HepG2 (cell line): ENCODE measurements around the gene ZMYND19. TPM values are rescaled to one million over a fixed set of nuclear protein-coding genes. Genes with fewer than 3 reads are reported as not detected.

ENCODE experiments used
- GTF2F1 ChIP-seq: fragments of 150-350 bp; IDR thresholded peaks from 2 replicates; pipeline ENCODE4 v1.6.1; 2014; ENCODE audit warnings: low read length
- HMG20A ChIP-seq: IDR thresholded peaks from 2 replicates; pipeline ENCODE4 v1.6.1; 2016; ENCODE audit warnings: borderline replicate concordance
- HNRNPLL ChIP-seq: fragments of 200-400 bp; formaldehyde crosslinking; IDR thresholded peaks from 2 replicates; pipeline ENCODE4 v1.6.1; 2017; ENCODE audit warnings: mild to moderate bottlenecking, low read depth, low read length; ENCODE audit not compliant: poor library complexity, severe bottlenecking
- KLF6 ChIP-seq: IDR thresholded peaks from 2 replicates; pipeline ENCODE4 v1.8.0; 2016; ENCODE audit warnings: missing biosample characterization, missing genetic modification reagents
- NCOA2 ChIP-seq: sonication (generic); formaldehyde crosslinking; IDR thresholded peaks from 2 replicates; pipeline ENCODE4 v1.8.0; 2022; ENCODE audit warnings: inconsistent platforms
- POLR2AphosphoS5 ChIP-seq: IDR thresholded peaks from 2 replicates; pipeline ENCODE4 v1.6.1; 2012; ENCODE audit warnings: low read depth, low read length
- POLR2G ChIP-seq: fragments of 200-400 bp; formaldehyde crosslinking; IDR thresholded peaks from 2 replicates; pipeline ENCODE4 v1.6.1; 2018; ENCODE audit warnings: mild to moderate bottlenecking, low read depth, low read length, moderate library complexity
- TAF1 ChIP-seq: sonication (generic); formaldehyde crosslinking; IDR thresholded peaks from 2 replicates; pipeline ENCODE4 v1.4.0; 2020; ENCODE audit warnings: missing genetic modification reagents
- ZBTB38 ChIP-seq: sonication (generic); formaldehyde crosslinking; IDR thresholded peaks from 2 replicates; pipeline ENCODE4 v1.5.1; 2020; ENCODE audit warnings: mild to moderate bottlenecking, missing genetic modification reagents
- ZNF563 ChIP-seq: sonication (generic); formaldehyde crosslinking; IDR thresholded peaks from 2 replicates; pipeline ENCODE4 v1.8.0; 2022; ENCODE audit warnings: mild to moderate bottlenecking, moderate library complexity, missing genetic modification reagents
- ZNF572 ChIP-seq: sonication (generic); formaldehyde crosslinking; IDR thresholded peaks from 2 replicates; pipeline ENCODE4 v1.5.1; 2020; ENCODE audit warnings: mild to moderate bottlenecking, missing genetic modification reagents
- ZNF883 ChIP-seq: sonication (generic); formaldehyde crosslinking; IDR thresholded peaks from 2 replicates; pipeline ENCODE4 v1.5.1; 2020; ENCODE audit warnings: mild to moderate bottlenecking, missing genetic modification reagents; ENCODE audit errors: not compliant biosample characterization
- ZSCAN29 ChIP-seq: sonication (generic); formaldehyde crosslinking; conservative IDR thresholded peaks from 2 replicates; pipeline ENCODE4 v1.4.0; 2020; ENCODE audit warnings: mild to moderate bottlenecking, missing genetic modification reagents
- polyA plus RNA-seq, 8 experiments: library from polyadenylated mRNA; depleted of rRNA in 3 of 8; stranded (reverse) in 7 of 8; unstranded in 1 of 8; fragments of >200 nt; fragmentation: Illumina TruSeq in 4 of 8; extraction: Trizol in 4 of 8; gene quantifications; 2 replicates each; pipeline versions ENCODE4 v1.2.1 to v1.2.3, GENCODE V29; 2011 to 2016; ENCODE audit warnings: low read depth in 4 of 8, missing spikeins in 1 of 8, mixed read lengths in 1 of 8; ENCODE audit not compliant: insufficient read depth in 1 of 8
- total RNA-seq, 5 experiments: library from RNA; depleted of rRNA; stranded (reverse); fragments of >200 nt; fragmentation: Illumina TruSeq; extraction: Trizol; gene quantifications; 2 replicates each; pipeline ENCODE4 v1.2.3, GENCODE V29; 2016; ENCODE audit warnings: low read depth in 1 of 5
- TF ChIP-seq, protein P1 (sequence below): sonication (generic); formaldehyde crosslinking; IDR thresholded peaks from 2 replicates; pipeline ENCODE4 v1.4.0; 2020; ENCODE audit warnings: missing genetic modification reagents
- TF ChIP-seq, protein P2 (sequence below): sonication (generic); formaldehyde crosslinking; IDR thresholded peaks from 2 replicates; pipeline ENCODE4 v1.4.0; 2020; ENCODE audit warnings: low read depth, missing genetic modification reagents
- TF ChIP-seq, protein P3 (sequence below): sonication (generic); formaldehyde crosslinking; IDR thresholded peaks from 2 replicates; pipeline ENCODE4 v1.5.1; 2020; ENCODE audit warnings: mild to moderate bottlenecking, missing genetic modification reagents, moderate library complexity

Gene ZMYND19
- total and polyA plus RNA-seq, 2 of the 13 experiments (the other 11 are each of a cell fraction or from before 2014, with no cell fraction given): 21.3 to 38.7 TPM

DNA sequence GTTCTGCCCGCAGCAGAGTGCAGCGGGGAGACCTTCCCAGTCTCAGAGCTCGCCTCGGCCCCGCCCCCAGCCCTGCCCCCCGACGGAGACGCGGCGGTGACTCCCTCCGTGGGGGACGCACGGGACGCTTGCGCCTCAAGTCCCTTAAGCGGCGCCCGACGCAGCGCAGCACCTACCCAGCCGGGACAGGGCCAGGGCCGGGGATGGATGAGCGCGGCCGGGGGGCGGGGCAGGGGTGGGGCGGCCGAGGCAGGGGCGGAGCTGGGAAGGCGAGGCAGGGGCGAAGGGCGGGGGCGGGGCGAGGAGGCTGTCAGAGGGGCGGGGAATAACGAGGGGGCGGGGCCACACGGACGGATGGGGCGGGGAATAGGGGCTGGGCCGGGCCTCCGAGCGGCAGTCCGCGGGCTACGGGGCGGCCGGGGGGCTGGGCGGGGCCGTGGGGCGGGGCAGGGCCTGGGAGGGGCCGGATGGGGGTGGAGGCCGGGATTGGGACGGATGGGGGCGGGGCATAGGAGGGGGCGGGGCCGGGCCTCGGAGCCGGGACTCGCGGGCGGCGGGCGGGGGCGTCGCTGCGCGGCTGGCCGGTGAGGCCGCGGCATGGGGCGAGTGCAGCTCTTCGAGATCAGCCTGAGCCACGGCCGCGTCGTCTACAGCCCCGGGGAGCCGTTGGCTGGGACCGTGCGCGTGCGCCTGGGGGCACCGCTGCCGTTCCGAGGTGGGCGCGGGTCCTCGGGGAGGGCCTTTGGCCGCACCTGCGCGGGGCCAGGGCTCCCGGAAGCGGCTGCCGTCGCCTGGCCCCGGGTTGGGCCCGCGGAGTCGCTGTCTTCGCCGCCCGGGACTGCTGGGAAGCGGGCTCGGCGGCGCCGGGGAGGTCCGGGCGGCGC is 15.1 kb upstream of the ZMYND19 start, which contains the start of gene ARRDC1 (continued):
- peak; percentile 58 for TF ChIP-seq ZNF883 (CRISPR knock-in tag)
- TF ChIP-seq HNRNPLL: peak; percentile 87
- TF ChIP-seq NCOA2 (CRISPR knock-in tag): no peak; the same call in 1 of the 2 replicates
- TF ChIP-seq ZBTB38: peak; percentile 32; the same call in 1 of the 2 replicates
- TF ChIP-seq ZNF572 (CRISPR knock-in tag): no peak
- TF ChIP-seq, protein P1, sequence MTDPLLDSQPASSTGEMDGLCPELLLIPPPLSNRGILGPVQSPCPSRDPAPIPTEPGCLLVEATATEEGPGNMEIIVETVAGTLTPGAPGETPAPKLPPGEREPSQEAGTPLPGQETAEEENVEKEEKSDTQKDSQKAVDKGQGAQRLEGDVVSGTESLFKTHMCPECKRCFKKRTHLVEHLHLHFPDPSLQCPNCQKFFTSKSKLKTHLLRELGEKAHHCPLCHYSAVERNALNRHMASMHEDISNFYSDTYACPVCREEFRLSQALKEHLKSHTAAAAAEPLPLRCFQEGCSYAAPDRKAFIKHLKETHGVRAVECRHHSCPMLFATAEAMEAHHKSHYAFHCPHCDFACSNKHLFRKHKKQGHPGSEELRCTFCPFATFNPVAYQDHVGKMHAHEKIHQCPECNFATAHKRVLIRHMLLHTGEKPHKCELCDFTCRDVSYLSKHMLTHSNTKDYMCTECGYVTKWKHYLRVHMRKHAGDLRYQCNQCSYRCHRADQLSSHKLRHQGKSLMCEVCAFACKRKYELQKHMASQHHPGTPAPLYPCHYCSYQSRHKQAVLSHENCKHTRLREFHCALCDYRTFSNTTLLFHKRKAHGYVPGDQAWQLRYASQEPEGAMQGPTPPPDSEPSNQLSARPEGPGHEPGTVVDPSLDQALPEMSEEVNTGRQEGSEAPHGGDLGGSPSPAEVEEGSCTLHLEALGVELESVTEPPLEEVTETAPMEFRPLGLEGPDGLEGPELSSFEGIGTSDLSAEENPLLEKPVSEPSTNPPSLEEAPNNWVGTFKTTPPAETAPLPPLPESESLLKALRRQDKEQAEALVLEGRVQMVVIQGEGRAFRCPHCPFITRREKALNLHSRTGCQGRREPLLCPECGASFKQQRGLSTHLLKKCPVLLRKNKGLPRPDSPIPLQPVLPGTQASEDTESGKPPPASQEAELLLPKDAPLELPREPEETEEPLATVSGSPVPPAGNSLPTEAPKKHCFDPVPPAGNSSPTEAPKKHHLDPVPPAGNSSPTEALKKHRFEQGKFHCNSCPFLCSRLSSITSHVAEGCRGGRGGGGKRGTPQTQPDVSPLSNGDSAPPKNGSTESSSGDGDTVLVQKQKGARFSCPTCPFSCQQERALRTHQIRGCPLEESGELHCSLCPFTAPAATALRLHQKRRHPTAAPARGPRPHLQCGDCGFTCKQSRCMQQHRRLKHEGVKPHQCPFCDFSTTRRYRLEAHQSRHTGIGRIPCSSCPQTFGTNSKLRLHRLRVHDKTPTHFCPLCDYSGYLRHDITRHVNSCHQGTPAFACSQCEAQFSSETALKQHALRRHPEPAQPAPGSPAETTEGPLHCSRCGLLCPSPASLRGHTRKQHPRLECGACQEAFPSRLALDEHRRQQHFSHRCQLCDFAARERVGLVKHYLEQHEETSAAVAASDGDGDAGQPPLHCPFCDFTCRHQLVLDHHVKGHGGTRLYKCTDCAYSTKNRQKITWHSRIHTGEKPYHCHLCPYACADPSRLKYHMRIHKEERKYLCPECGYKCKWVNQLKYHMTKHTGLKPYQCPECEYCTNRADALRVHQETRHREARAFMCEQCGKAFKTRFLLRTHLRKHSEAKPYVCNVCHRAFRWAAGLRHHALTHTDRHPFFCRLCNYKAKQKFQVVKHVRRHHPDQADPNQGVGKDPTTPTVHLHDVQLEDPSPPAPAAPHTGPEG (CRISPR knock-in tag): 0 out of 2 replicates have a peak, but pooled peaks have one; percentile 58
- TF ChIP-seq, protein P2, sequence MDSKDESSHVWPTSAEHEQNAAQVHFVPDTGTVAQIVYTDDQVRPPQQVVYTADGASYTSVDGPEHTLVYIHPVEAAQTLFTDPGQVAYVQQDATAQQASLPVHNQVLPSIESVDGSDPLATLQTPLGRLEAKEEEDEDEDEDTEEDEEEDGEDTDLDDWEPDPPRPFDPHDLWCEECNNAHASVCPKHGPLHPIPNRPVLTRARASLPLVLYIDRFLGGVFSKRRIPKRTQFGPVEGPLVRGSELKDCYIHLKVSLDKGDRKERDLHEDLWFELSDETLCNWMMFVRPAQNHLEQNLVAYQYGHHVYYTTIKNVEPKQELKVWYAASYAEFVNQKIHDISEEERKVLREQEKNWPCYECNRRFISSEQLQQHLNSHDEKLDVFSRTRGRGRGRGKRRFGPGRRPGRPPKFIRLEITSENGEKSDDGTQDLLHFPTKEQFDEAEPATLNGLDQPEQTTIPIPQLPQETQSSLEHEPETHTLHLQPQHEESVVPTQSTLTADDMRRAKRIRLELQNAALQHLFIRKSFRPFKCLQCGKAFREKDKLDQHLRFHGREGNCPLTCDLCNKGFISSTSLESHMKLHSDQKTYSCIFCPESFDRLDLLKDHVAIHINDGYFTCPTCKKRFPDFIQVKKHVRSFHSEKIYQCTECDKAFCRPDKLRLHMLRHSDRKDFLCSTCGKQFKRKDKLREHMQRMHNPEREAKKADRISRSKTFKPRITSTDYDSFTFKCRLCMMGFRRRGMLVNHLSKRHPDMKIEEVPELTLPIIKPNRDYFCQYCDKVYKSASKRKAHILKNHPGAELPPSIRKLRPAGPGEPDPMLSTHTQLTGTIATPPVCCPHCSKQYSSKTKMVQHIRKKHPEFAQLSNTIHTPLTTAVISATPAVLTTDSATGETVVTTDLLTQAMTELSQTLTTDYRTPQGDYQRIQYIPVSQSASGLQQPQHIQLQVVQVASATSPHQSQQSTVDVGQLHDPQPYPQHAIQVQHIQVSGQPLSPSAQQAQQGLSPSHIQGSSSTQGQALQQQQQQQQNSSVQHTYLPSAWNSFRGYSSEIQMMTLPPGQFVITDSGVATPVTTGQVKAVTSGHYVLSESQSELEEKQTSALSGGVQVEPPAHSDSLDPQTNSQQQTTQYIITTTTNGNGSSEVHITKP (CRISPR knock-in tag): no peak
- TF ChIP-seq GTF2F1: no peak
- TF ChIP-seq ZNF563 (CRISPR knock-in tag): 0 out of 2 replicates have a peak, but pooled peaks have one; percentile 49
- peak; percentile 74 for TF ChIP-seq POLR2G
- TF ChIP-seq HMG20A (CRISPR knock-in tag): no peak
- peak; percentile 59 for TF ChIP-seq TAF1
- TF ChIP-seq, protein P3, sequence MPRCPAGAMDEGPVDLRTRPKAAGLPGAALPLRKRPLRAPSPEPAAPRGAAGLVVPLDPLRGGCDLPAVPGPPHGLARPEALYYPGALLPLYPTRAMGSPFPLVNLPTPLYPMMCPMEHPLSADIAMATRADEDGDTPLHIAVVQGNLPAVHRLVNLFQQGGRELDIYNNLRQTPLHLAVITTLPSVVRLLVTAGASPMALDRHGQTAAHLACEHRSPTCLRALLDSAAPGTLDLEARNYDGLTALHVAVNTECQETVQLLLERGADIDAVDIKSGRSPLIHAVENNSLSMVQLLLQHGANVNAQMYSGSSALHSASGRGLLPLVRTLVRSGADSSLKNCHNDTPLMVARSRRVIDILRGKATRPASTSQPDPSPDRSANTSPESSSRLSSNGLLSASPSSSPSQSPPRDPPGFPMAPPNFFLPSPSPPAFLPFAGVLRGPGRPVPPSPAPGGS (CRISPR knock-in tag): peak; percentile 75; the same call in 1 of the 2 replicates
- TF ChIP-seq ZSCAN29 (CRISPR knock-in tag): no peak
- TF ChIP-seq KLF6: peak; percentile 74; the same call in 1 of the 2 replicates
- peak; percentile 50 for TF ChIP-seq POLR2AphosphoS5
